Loucy (cell line): ENCODE data around the gene CC2D1A.

Experiments used
- H2AFZ ChIP-seq: fragments of 200-600 bp; sonication (generic); 2 replicates; pipeline ENCODE4 v1.6.0; 2016; ENCODE audit warnings: antibody characterized with exemption, mild to moderate bottlenecking, low read length, moderate library complexity
- H3F3A ChIP-seq: fragments of 200-600 bp; 2 replicates; pipeline ENCODE4 v1.6.0; 2016; ENCODE audit warnings: antibody characterized with exemption, low read depth, mild to moderate bottlenecking
- H3K27me3 ChIP-seq: fragments of 200-600 bp; sonication (generic); 2 replicates; pipeline ENCODE4 v1.6.1; 2014; ENCODE audit warnings: low read length, mild to moderate bottlenecking; ENCODE audit not compliant: insufficient read depth, poor library complexity, severe bottlenecking
- H3K36me3 ChIP-seq: fragments of 200-600 bp; sonication (generic); 2 replicates; pipeline ENCODE4 v1.6.1; 2016; ENCODE audit warnings: low read length; ENCODE audit not compliant: insufficient read depth
- H3K4me1 ChIP-seq: fragments of 200-600 bp; sonication (generic); 2 replicates; pipeline ENCODE4 v1.5.1; 2014; ENCODE audit warnings: low read length, mild to moderate bottlenecking; ENCODE audit not compliant: insufficient read depth, poor library complexity, severe bottlenecking
- H3K4me2 ChIP-seq: fragments of 200-600 bp; sonication (generic); 2 replicates; pipeline ENCODE4 v1.6.0; 2014; ENCODE audit warnings: antibody characterized with exemption, low read length, low read depth, mild to moderate bottlenecking; ENCODE audit not compliant: poor library complexity, severe bottlenecking
- H3K4me3 ChIP-seq: fragments of 200-600 bp; sonication (generic); 2 replicates; pipeline ENCODE4 v1.5.1; 2014; ENCODE audit warnings: low read length, mild to moderate bottlenecking, mixed read lengths; ENCODE audit not compliant: poor library complexity, severe bottlenecking
- H3K79me2 ChIP-seq: fragments of 200-600 bp; sonication (generic); 2 replicates; pipeline ENCODE4 v1.6.1; 2014; ENCODE audit warnings: low read length; ENCODE audit not compliant: insufficient read depth
- H3K9ac ChIP-seq: fragments of 200-600 bp; sonication (generic); 2 replicates; pipeline ENCODE4 v1.6.0; 2014; ENCODE audit warnings: mild to moderate bottlenecking, low read depth, low read length, moderate library complexity; ENCODE audit not compliant: poor library complexity, severe bottlenecking
- H3K9me2 ChIP-seq: fragments of 200-600 bp; sonication (generic); replicated peaks from 2 replicates; pipeline ENCODE4 v1.6.1; 2016; ENCODE audit warnings: low read depth, low read length, mixed read lengths
- H3K9me3 ChIP-seq: fragments of 200-600 bp; sonication (generic); 2 replicates; pipeline ENCODE4 v1.6.1; 2014; ENCODE audit warnings: mild to moderate bottlenecking, antibody characterized with exemption, low read length, low read depth; ENCODE audit not compliant: insufficient read depth
- H4K20me1 ChIP-seq: fragments of 200-600 bp; sonication (generic); 2 replicates; pipeline ENCODE4 v1.6.0; 2014; ENCODE audit warnings: antibody characterized with exemption, low read length, mild to moderate bottlenecking; ENCODE audit not compliant: insufficient read depth, poor library complexity, severe bottlenecking
- CTCF ChIP-seq: fragments of 200-600 bp; sonication (generic); conservative IDR thresholded peaks from 2 replicates; pipeline ENCODE4 v1.5.1; 2014; ENCODE audit warnings: mild to moderate bottlenecking, antibody characterized with exemption, low read length
- EZH2phosphoT487 ChIP-seq: fragments of 200-600 bp; IDR thresholded peaks from 2 replicates; pipeline ENCODE4 v1.6.1; 2018; ENCODE audit warnings: antibody characterized with exemption, mild to moderate bottlenecking, moderate library complexity, borderline replicate concordance

CC2D1A gene

GRCh38 chr19:13926010-13926409, 20.0 kb downstream of the CC2D1A start:
- Histone ChIP-seq H3K79me2 (no peaks in the 10 kb centered on the region), H3K9ac (no peak overlapping the region), H3K4me2 (no peak overlapping the region), H3K36me3 (peaks cover 12% of the 10 kb centered on the region; the same call in 1 of the 2 replicates), H3K27me3 (no peaks in the 10 kb centered on the region), H3F3A (no peaks in the 10 kb centered on the region), H3K4me3 (no peak overlapping the region), H3K9me2 (no peaks in the 10 kb centered on the region), H3K9me3 (0 out of 2 replicates have a peak, but pooled peaks cover under 1% of the 10 kb centered on the region), H2AFZ (no peak overlapping the region), H4K20me1 (no peaks in the 10 kb centered on the region), H3K4me1 (no peaks in the 10 kb centered on the region)
- TF ChIP-seq CTCF (no peak), EZH2phosphoT487 (no peak)

GRCh38 chr19:13926715-13927114, 20.7 kb downstream of the CC2D1A start:
- Histone ChIP-seq H3K27me3 (no peaks in the 10 kb centered on the region), H3K9me3 (no peaks in the 10 kb centered on the region), H3K4me2 (no peak overlapping the region), H3K9me2 (no peaks in the 10 kb centered on the region), H2AFZ (no peak overlapping the region), H3K9ac (no peak overlapping the region), H3K36me3 (peaks cover 10% of the 10 kb centered on the region; the same call in 1 of the 2 replicates), H3K79me2 (no peaks in the 10 kb centered on the region), H3F3A (no peaks in the 10 kb centered on the region), H3K4me3 (no peak overlapping the region), H3K4me1 (no peaks in the 10 kb centered on the region), H4K20me1 (no peaks in the 10 kb centered on the region)
- no peak for TF ChIP-seq EZH2phosphoT487
- TF ChIP-seq CTCF, result no peak

- no peaks in the 10 kb centered on the region for H3F3A ChIP-seq
- H3K4me2 ChIP-seq, result no peak overlapping the region
- no peak for TF ChIP-seq CTCF
- TF ChIP-seq EZH2phosphoT487, result no peak
- H3K79me2 ChIP-seq, result no peaks in the 10 kb centered on the region
- H3K9ac ChIP-seq, result no peak overlapping the region
- no peaks in the 10 kb centered on the region for H3K4me1 ChIP-seq
- no peaks in the 10 kb centered on the region for H4K20me1 ChIP-seq
- H3K27me3 ChIP-seq, result no peaks in the 10 kb centered on the region
- H3K9me2 ChIP-seq, result no peaks in the 10 kb centered on the region
- H2AFZ ChIP-seq, result no peak overlapping the region
- H3K4me3 ChIP-seq, result no peak overlapping the region
- H3K36me3 ChIP-seq, result peaks cover 9% of the 10 kb centered on the region; the same call in 1 of the 2 replicates
- H3K9me3 ChIP-seq, result no peaks in the 10 kb centered on the region
These were observed 23.3 kb downstream of the CC2D1A start for GRCh38 chr19:13929340-13929739.
